ENCODE results near the gene PHACTR1.

Gene PHACTR1

GRCh38 chr6:13198168-13198567 is 481.6 kb downstream of the PHACTR1 start:
- no peak overlapping the region for H3K4me3 ChIP-seq (ENCODE audit: low read depth, low read length, poor library complexity, severe bottlenecking)
- no peaks in the 10 kb centered on the region for H3K27me3 ChIP-seq (ENCODE audit: insufficient read depth, low read length)
- no peak overlapping the region for H3K27ac ChIP-seq (ENCODE audit: low read depth, low read length, poor library complexity, severe bottlenecking)
- H3K9me2 ChIP-seq (ENCODE audit: low read depth, low read length): no peaks in the 10 kb centered on the region
- no peaks in the 10 kb centered on the region for H3K79me2 ChIP-seq (ENCODE audit: insufficient read depth, low read length)
- H4K20me1 ChIP-seq (ENCODE audit: insufficient read depth, low read length): no peaks in the 10 kb centered on the region
- TF ChIP-seq CTCF (IDR thresholded peaks at IDR 0.05; ENCODE audit: low read length) (no peak), EZH2 (IDR thresholded peaks at IDR 0.05; ENCODE audit: borderline replicate concordance, low read length) (no peak)
- no peaks in the 10 kb centered on the region for H3K36me3 ChIP-seq (ENCODE audit: insufficient read depth, low read length)
- no peak overlapping the region for H3K4me2 ChIP-seq (ENCODE audit: low read length)
- no peaks in the 10 kb centered on the region for H3K4me1 ChIP-seq (ENCODE audit: insufficient read depth, low read length, severe bottlenecking)
- no peak overlapping the region for H2AFZ ChIP-seq (ENCODE audit: low read length)
- H3K9me3 ChIP-seq (ENCODE audit: low read length): no peaks in the 10 kb centered on the region
- H3K9ac ChIP-seq (ENCODE audit: low read length): no peak overlapping the region
- H3F3A ChIP-seq (ENCODE audit: insufficient read depth, low read length): no peaks in the 10 kb centered on the region

- no peak overlapping the region for H3K27ac ChIP-seq (ENCODE audit: low read depth, low read length, poor library complexity, severe bottlenecking)
- no peaks in the 10 kb centered on the region for H3K9me3 ChIP-seq (ENCODE audit: low read length)
- no peaks in the 10 kb centered on the region for H3K27me3 ChIP-seq (ENCODE audit: insufficient read depth, low read length)
- H3K36me3 ChIP-seq (ENCODE audit: insufficient read depth, low read length): no peaks in the 10 kb centered on the region
- TF ChIP-seq CTCF (IDR thresholded peaks at IDR 0.05; ENCODE audit: low read length) (no peak), EZH2 (IDR thresholded peaks at IDR 0.05; ENCODE audit: borderline replicate concordance, low read length) (no peak)
- H3K4me3 ChIP-seq (ENCODE audit: low read depth, low read length, poor library complexity, severe bottlenecking): no peak overlapping the region
- H4K20me1 ChIP-seq (ENCODE audit: insufficient read depth, low read length): no peaks in the 10 kb centered on the region
- H3K9me2 ChIP-seq (ENCODE audit: low read depth, low read length): no peaks in the 10 kb centered on the region
- H3K79me2 ChIP-seq (ENCODE audit: insufficient read depth, low read length): no peaks in the 10 kb centered on the region
- no peaks in the 10 kb centered on the region for H3K4me1 ChIP-seq (ENCODE audit: insufficient read depth, low read length, severe bottlenecking)
- H3F3A ChIP-seq (ENCODE audit: insufficient read depth, low read length): no peaks in the 10 kb centered on the region
- no peak overlapping the region for H3K9ac ChIP-seq (ENCODE audit: low read length)
- no peak overlapping the region for H3K4me2 ChIP-seq (ENCODE audit: low read length)
- no peak overlapping the region for H2AFZ ChIP-seq (ENCODE audit: low read length)
Measured at GRCh38 chr6:13201336-13201735, 484.8 kb downstream of the PHACTR1 start.

- H3K27me3 ChIP-seq (ENCODE audit: insufficient read depth, low read length): no peaks in the 10 kb centered on the region
- no peaks in the 10 kb centered on the region for H4K20me1 ChIP-seq (ENCODE audit: insufficient read depth, low read length)
- no peaks in the 10 kb centered on the region for H3K9me2 ChIP-seq (ENCODE audit: low read depth, low read length)
- no peak overlapping the region for H3K4me2 ChIP-seq (ENCODE audit: low read length)
- no peak overlapping the region for H3K4me3 ChIP-seq (ENCODE audit: low read depth, low read length, poor library complexity, severe bottlenecking)
- H3K4me1 ChIP-seq (ENCODE audit: insufficient read depth, low read length, severe bottlenecking): no peaks in the 10 kb centered on the region
- H3K27ac ChIP-seq (ENCODE audit: low read depth, low read length, poor library complexity, severe bottlenecking): no peak overlapping the region
- H3K9me3 ChIP-seq (ENCODE audit: low read length): no peaks in the 10 kb centered on the region
- no peaks in the 10 kb centered on the region for H3K79me2 ChIP-seq (ENCODE audit: insufficient read depth, low read length)
- no peak overlapping the region for H2AFZ ChIP-seq (ENCODE audit: low read length)
- no peak overlapping the region for H3K9ac ChIP-seq (ENCODE audit: low read length)
- H3K36me3 ChIP-seq (ENCODE audit: insufficient read depth, low read length): no peaks in the 10 kb centered on the region
- H3F3A ChIP-seq (ENCODE audit: insufficient read depth, low read length): no peaks in the 10 kb centered on the region
- no peak for TF ChIP-seq CTCF (IDR thresholded peaks at IDR 0.05; ENCODE audit: low read length)
- no peak for TF ChIP-seq EZH2 (IDR thresholded peaks at IDR 0.05; ENCODE audit: borderline replicate concordance, low read length)
Measured at GRCh38 chr6:13203145-13203544, 486.6 kb downstream of the PHACTR1 start.

Measured in OCI-LY1 (cell line).